NCI-H128 (cell line): Measurements from ENCODE around the gene COBL.
A peak's percentile ranks its signal among the peaks of the same experiment; 100 is the strongest.

Experiments
- DNase-seq: peaks from one replicate; lab custom pipeline; 2025; ENCODE audit not compliant: unreplicated experiment; lab: John Stamatoyannopoulos, UW

The COBL gene

DNA sequence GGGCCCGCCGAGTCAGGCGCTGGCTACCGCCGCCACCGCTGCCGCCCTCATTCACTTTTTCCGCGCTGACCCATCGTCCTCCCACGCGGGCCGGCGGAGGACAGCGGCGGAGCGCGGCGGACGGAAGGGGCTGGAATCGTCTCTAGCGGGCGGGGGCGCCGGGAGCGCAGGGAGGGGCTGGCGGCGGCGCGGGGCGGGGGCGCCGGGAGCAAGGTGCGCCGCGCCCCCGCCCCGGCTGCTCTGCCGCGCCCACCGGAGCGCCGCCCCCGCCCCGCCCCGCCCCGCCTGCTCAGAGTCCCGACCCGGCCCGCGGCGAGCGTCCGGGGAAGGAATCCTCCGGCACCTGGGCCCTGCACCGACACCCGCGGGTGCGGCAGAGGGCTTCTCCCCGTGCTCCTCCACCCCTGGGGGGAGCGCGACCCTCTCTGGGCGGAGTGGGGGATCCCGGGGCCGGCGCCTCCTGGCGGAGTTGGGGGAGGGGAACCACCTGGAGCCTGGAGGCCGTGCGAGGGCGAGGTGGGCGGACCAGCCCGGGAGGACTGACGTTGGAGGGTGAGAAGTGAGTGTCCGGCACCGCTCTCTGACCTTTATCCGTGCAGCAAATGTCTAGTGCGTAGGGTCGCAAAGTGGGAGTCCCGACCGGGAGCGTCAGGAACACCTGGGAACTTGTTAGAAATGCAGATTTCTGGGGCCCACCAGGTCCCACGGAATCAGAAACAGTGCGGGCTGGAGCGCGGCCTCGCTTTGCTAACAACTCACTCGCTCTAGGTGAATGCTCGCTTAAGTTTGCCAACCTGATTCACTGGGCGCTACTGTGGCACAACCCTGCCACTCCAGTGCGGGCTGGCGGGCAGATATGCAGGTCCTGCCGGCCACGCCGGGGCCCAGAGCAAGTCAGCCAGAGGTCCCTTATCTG lies at the start of gene COBL:
TSS of gene COBL (minus strand) at position 144 of the 916 bp plus-strand sequence. CDS start 176 bp downstream, outside the sequence.
- no peak for DNase-seq

- no peak for DNase-seq
Observed at GRCh38 chr7:51366172-51366728, 49.6 kb upstream of the COBL start.

DNA sequence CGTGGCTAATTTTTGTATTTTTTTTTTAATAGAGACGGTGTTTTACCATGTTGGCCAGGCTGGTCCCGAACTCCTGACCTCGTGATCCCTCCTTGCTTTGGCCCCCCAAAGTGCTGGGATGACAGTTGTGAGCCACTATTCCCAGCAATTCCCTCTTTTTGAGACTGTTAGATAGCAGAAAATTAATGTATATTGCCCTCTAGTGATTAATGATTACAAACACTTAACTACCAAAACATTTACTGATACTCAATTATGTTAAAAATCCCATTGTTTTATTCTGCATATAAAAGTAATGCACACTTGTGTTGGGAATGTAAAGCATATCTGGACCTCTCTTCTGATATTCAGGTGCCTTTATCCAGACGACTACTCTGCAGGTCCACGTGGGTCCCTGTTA lies 41.2 kb upstream of the COBL start:
- no peak for DNase-seq

DNA sequence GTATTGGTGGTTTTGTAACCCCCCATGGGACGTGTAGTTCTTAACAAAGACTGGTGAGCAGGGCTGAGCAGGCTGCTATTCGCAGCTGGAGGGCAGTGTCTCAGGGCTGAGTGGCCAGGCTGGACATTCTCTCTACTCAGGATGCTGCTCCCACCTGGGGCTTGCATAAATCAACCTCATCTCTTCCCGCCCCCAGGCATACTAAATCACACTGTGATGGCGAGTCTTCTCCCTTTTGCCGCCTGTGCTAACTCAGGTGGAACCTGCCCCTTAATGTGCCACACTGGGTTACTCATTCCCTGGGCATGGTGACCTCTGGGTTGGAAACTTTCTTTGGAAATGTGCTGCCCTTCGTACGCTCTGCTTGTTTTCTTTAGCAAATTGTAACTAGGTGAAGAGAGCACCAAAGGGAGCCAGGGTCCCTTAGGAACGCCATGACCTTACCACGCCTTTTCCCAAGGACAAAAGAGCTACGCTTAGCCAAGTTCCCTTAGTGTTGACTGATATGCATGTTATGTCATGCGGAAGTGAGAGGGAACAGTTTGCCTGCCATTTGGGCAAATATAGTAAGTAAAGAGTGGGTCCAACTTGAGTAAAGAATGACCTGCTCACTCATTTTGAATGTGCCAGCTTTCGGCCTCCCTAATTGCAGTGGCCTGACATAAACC lies 40.4 kb upstream of the COBL start:
- no peak for DNase-seq

GRCh38 chr7:51354897-51355296 lies 38.3 kb upstream of the COBL start:
- no peak for DNase-seq

GRCh38 chr7:51354434-51354833 lies 37.8 kb upstream of the COBL start:
- DNase-seq = no peak

- no peak for DNase-seq
Observed at GRCh38 chr7:51352174-51353100, 35.8 kb upstream of the COBL start.

GRCh38 chr7:51351661-51352060 lies 35.1 kb upstream of the COBL start:
- no peak for DNase-seq

GRCh38 chr7:51350546-51350896 lies 33.9 kb upstream of the COBL start:
- no peak for DNase-seq

DNA sequence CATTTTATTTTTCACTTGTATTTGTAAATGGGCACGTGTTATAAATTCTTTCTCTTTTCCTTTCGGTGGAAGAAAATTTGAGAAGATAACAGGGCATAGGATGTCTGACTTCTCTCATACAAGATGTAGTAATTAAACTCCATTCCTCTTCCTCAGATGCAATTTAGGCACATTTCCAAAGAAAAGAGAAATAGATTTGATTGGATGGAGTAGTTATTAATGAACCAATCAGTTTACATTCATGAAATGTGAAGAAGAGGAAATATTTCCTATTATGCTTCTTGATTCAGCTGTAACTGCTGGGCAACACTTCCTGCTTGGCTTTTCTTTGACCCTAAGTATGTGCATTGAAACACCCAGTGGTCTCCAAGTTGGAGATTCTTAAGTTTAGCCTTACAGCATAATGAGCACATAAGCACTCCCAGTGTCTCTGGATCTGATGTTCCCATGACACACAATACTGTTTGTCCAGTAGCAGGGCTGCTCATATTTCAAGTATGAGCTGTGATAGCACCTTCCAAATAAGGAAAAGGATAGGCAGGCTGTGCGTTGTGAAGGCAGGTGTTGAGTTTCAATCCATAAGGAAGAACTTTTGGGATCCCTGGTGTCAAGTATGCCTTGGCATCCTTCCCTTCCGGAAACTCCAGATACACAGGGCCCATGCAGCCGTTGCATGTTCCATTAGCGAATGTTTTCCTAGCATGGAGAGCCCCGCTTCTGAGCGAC lies 33.4 kb upstream of the COBL start:
- DNase-seq = peak; percentile 65

- no peak for DNase-seq
Observed at GRCh38 chr7:51346126-51346525, 29.5 kb upstream of the COBL start.

DNA sequence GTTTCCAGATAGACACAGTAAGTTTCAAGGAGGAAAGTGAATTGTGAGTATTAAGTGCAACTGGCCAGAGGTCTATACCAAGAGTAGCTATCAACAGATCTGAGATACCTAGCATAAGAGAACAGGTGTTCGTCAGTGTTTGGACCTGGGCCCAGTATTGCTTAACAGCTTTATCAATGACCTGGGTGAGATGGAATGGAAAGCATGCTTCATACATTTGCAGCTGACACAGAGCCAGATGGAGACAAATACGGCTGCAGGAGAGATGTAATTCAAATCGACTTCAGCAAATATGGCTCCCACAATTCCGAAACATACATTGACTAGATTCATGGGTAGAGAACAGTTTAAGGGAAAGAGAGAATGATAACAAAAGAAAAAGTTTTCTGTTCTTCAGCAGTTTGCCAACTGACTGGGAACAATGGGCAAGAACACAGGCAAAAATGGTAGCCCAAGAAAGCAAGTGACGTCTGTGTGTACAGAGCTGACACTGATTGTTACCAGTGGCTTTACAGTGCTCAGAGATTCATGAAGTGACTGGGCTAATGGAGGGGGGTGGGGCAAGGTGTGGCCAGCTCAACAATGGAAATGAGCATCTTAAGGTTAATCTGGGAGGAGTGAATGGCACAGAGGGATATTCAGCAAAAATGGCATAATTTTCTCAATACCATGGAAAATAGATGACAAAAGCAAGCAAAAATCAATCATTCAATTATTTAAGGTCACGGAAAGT lies 28.0 kb upstream of the COBL start:
- peak; percentile 49 for DNase-seq

DNA sequence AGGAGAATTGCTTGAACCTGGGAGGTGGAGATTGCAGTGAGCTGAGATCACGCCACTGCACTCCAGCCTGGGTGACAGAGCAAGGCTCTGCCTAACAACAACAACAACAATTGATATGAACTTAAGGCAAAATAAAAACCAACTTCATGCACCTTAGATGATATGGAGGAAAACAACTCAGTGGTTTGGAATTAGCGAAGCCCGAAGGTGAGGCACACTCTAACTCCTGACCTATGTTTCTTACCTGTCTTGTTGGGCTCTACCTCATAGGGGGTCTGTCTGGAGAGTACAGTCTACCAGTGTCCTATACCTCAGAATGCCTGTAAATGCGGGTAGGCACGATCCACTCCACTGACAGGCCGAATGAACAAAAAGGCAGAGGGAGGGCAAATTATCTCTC lies 24.3 kb upstream of the COBL start:
- DNase-seq = no peak

DNA sequence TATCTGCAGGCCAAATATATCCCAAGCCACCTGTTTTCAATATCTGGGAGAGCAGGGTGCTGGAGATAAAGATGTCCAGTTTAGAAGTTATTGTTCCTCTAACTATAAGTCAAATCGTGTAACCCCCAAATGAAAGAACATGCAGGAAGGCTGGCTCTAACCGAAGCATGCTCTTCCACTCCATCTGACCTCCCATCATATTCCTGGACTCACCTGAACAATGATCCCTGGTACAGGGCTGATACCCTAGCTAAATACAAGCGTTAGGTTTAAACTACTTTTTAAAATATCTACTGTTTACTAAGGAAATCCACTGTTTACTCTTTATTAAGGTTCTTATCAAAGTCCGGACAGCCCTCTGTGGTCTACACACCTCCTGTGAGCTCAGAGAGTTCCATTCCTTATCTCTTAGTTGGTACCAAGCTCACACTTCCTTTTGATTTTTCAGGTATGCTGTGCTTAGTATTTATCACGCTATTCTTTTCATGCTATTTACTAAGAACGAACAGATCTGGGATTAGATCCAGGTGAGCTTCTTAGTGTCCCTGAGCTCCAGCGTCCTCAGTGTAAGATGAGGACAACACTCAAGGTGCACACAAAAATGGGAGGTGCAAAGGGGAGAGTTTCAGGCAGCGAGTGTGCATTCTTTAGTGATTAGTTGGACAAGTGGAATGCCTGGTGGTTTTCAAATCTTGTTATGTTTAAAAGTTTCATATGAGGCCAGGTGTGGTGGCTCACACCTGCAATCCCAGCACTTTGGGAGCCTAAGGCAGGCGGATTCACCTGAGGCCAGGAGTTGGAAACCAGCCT lies 23.6 kb upstream of the COBL start:
- DNase-seq = no peak

DNA sequence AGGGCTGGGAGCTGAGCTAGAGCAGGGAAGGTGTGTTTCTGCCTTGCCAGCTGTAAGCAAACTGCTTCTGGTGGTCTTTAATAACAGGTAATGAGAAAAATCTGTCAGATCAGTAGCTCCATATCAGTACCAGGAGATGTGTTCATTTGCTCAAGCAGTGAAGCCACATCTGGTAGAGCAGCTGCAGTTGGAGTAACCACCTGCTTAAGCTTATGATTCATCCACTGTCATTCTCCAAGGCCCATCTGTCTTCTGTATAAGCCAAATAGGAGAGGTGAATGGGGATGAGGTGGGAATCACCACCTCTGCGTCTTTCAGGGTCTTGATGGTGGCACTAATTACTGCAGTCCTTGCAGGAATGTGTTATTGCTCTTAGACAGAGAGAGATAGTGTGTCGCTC lies 18.4 kb upstream of the COBL start:
- no peak for DNase-seq

DNA sequence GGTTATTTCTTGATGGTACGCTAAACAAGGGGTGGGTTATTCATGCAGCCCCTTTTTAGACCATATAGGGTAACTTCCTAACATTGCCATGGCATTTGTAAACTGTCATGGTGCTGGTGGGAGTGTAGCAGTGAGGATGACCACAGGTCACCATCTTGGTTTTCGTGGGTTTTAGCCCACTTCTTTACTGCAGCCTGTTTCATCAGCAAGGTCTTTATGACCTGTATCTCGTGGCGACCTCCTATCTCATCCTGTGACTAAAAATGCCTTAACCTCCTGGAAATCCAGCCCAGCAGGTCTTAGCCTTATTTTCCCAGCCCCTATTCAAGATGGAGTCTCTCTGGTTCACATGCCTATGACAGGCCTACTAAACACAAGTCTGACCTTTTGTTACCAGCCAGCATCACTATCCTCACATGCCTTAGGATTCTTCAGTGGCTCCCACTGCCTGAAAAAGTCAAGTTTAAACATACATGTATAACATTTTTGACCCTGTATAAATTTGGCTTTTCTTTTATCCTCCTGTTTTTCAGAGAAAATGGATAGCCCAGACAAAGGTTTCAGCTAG lies 13.2 kb upstream of the COBL start:
- DNase-seq = no peak

GRCh38 chr7:51328351-51328801 lies 11.8 kb upstream of the COBL start:
- DNase-seq = no peak

GRCh38 chr7:51327287-51327717 lies 10.7 kb upstream of the COBL start:
- no peak for DNase-seq
